ENCODE results near the gene FUT3.

The FUT3 gene

DNA sequence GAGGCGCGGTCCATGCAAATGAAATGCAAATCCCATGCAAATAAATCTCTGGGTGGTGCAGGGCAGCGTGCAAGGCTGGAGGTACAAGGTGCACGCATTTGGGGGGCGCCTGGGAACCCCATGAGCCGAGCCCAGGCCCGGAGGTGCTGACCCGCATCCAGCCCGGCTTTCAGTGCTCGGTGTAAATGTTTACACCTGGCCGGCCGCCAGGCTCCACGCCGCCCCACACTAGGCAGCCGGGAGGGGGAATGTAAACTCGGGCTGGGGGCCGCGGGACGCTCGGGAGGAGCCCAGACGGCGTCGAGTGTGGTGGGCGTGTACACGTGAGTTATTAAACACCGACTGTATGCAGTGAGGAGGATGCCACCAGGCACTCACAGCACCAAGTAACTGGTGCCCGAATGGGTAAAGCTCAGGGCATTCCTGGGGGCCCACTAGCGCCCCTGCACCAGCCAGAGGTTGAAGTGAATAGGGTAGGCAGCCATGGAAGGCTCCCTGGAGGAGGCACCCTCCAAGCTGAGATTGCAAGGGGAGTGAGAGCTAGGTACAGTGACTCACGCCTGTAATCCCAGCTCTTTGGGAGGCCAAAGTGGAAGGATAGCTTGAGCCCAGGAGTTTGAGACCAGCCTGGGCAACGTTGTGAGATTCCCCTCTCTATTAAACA lies 28.9 kb downstream of the FUT3 start:
- no peak for DNase-seq

DNA sequence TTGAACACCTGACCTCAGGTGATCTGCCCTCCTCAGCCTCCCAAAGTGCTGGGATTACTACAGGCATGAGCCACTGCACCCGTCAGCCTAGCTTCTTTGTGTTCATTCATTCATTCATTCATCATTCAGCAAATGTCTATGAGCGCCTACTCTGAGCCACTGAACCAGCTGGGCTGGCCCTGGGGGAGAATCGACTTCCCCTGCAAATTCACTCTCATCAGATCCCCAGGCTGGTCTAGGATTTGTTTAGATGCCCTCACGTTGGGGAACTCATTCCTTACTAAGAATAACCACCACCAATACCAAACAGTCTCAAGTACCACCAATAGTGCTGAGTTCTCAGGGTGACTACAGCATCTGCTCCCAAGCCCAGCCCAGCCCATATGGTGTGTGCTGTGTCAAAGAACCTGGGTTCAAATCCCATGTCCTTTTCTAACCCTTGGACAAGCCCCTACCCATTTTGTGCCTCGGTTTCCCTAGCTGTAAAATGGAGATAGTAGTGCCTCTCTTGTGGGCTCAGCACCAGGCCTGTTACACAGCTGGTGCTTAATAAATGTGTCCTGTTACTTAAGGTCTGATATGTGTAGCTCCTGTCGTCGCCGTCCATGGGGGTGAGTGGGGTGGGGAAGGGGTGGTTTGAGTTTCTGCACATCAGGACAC lies 29.6 kb downstream of the FUT3 start:
- DNase-seq = no peak

DNA sequence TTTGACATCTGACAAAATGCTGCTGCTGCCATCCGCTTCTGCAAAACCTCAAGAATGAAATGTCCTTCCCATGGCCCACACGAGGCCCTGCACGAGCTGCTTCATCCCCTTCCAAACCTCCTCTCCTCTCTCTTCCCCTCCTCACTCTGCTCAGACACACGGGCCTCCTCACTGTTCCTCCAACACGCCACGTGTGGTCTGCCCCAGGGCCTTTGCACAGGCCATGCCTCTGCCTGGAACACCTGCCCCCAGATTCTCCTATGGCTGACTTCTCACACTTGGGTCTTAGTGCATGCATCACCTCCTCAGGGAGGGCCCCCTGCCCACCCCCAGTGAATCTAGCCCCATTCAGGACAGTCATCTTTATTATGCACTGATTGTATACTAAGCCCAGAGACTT lies 30.5 kb downstream of the FUT3 start:
- no peak for DNase-seq

DNA sequence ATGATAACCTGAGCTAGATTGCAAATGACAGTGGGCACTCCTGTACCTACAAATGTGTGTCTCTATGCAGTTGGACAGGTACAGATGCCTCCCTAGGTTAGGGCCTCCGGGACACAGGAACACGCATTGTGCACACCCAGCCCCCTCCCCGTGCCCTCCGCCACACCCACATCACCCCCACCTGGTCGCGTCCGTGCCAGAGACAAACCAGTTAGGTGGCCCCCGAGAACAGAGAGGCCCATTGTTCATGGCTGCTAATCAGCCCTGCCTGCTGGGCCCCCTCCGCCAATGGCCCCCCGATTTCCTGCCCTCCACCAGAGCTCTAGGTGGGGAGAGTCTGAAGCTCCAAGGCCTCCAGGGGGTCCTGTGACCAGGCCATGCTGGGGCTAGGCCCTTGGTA lies 32.7 kb downstream of the FUT3 start:
- DNase-seq = no peak

DNA sequence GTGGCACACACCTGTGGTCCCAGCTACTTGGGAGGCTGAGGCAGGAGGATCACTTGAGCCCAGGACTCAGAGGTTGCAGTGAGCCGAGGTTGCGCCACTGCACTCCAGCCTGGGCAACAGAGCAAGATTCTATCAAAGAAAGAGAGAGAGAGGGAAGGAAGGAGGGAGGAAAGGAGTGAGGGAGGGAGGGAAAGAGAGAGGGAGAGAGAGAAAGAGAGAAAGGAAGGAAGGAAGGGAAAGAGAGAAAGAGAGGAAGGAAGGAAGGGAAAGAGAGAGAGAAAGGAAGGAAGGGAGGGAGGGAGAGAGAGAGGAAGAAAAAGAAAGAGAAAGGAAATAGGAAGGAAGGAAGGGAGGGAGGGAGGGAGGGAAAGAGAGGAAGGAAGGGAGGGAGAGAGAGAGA lies 34.0 kb downstream of the FUT3 start:
- no peak for DNase-seq

DNA sequence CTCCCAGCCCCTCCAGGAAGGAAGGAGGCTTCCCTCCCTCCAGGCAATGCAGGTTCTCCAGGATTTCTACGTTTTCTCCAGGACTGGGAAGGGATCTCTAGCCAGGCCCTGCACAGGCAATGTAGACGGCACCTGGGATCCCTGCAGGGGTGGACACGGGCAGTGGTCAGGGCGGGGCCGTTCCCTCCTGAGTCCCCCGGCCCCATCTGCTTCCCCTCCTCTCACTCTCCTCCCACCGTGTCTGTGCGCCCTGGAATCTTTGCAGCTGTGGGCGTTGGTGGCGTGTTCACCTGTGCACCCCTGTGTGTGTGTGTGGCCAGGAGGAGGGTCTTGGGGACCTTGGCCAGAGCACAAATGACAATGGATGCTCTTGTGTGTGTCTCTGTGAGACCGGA lies 36.4 kb downstream of the FUT3 start:
- DNase-seq = no peak

DNA sequence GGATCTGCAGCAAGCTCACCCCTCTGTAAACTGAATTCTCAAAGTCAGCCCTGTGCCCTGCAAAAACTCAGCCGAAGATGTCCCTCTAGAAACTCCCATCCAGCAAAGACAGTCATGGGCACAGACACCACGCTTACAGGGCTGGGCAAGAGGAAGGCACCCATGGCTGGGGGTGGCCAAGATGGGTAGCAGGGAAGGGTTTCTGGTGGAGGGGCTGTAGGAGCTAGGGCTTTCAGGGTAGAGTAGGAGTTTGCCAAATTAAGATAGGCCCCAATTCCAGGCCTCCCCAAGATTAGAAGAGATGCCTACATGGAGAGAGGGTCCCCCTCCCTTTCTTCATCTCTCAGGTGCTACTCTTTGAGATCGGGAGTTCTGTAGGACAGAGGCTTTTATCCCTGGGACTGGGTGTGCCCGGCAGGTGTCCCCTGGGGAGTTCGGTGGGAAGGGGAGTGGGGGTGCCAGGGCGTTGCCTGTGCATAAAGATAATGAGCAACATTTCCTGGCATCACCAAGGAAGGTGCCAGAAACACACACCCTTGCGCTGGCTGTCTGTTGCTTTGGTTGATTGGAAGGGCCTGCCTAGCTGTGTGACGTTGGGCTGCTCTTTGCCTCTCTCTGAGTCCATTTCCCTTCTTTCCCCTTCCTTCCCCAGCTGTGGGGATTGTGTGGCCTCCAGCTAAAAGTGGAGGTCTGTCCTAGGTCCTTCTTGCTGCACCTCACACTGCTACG lies 37.0 kb downstream of the FUT3 start:
- no peak for DNase-seq

DNA sequence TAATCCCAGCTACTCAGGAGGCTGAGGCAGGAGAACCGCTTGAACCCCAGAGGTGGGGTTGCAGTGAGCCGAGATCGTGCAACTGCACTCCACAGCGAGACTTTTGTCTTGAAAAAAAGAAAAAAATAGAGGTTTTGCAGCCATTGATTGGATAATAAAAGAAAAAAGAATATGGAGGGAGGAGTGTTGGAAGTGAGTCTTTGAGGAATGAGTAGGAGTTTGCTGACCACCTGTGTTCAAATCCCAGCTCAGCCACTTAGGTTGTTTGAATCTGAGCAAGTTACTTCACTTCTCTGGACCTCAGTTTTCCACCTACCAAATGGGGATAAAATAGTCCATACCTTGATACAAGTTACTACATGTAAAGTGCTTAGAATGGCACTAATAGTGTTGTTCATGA lies 40.1 kb downstream of the FUT3 start:
- DNase-seq = no peak

DNA sequence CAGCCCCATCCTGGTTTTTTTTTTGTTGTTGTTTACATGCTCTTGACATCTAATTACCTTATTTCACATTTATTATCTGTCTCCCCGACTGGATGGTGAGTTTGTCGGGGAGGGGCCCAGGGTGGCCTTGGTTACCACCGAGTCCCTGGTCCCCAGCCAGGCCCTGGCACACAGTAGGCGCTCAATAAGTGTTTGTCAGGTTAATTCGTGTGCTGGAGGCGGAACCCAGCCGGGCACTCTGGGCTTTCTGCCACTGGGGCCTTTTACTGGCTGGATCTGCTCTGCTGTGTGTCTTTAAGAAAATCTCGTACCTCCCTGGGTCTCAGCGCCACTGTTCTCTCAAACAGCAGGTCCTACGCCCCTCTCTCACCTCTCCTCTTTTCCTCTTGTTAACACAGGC lies 41.8 kb downstream of the FUT3 start:
- DNase-seq = no peak

DNA sequence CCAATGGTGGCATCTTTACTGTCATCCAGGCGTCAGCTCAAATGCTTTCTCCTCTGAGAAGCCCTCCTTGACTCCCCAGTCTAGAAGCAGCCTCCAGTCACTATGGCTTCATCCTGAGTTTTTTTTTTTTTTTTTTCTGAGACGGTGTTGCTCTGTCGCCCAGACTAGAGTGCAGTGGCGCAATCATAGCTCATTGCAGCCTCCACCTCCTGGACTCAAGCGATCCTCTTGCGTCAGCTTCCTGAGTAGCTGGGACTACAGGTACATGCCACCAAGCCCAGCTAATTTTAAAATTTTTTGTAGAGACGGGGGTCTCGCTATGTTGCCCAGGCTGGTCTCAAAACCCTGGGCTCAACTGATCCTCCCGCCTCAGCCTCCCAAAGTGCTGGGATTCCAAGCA lies 42.2 kb downstream of the FUT3 start:
- no peak for DNase-seq

DNA sequence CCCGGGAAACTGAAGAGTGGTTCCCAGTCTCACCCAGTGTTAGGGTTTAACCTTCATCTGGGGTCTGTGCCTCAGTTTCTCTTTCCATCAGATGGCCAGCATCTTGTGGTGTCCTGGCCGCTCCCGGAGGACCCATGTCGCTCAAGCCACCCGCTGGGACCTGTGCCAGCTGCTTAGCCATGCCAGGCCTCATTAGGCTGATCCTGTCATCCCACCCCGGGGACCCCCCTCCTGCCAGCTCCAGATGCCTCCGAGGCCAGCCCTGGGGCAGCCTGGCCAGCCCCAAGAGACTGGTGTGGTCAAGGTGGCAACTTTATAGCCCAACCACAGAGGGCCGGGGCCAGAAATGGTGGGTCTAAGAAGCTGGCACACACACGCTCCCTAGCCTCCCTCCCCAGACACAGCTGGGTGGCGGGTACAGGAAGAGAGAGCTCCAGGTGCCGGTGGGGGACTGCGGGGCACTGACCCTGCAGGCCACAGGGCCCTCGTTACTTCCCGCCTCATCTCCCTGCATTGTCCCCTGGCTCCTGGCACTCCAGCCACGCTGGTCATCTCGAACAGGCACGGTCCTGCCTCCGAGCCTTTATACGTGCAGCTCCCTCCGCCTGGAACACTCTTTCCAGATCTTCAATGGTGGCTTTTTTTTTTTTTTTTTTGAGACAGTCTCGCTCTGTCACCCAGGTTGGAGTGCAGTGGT lies 43.0 kb downstream of the FUT3 start:
- no peak for DNase-seq

DNA sequence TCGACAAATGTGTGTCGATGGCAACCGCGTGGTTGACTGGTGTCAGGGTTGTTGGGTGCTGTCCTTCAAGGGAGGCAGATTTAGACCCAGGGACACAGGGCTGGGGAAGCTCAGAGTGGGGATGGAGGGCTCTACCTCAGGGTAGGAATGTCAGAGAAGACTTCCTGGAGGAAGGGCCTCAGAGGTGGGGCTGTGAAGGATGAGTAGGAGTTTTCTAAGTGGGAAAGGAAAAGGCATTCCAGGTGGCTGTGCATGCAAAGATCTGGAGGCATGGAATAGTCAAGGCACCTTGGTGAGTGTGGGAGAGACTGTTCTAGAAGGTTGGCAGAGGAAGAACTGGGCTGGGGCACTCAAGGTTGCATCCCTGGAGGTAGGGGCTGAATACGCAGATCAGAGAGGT lies 44.3 kb downstream of the FUT3 start:
- no peak for DNase-seq

DNA sequence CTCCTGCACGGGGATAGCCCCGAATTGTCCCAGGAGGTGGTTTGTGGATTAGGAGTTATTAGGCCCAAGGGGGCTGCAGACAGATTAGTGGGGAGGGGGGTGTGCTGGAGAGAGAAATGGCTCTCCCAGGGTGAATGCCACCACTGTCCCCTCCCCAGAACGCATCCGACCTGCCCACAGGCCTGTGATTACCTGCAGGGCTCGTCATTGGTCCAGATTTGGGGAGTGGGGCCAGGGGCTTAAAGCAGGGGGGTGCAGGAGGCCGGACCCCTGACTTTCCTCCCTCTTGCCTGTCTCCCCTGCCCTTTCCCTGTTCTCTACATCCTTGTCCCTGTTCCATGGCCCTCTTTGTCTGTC lies 45.1 kb downstream of the FUT3 start:
- no peak for DNase-seq

DNA sequence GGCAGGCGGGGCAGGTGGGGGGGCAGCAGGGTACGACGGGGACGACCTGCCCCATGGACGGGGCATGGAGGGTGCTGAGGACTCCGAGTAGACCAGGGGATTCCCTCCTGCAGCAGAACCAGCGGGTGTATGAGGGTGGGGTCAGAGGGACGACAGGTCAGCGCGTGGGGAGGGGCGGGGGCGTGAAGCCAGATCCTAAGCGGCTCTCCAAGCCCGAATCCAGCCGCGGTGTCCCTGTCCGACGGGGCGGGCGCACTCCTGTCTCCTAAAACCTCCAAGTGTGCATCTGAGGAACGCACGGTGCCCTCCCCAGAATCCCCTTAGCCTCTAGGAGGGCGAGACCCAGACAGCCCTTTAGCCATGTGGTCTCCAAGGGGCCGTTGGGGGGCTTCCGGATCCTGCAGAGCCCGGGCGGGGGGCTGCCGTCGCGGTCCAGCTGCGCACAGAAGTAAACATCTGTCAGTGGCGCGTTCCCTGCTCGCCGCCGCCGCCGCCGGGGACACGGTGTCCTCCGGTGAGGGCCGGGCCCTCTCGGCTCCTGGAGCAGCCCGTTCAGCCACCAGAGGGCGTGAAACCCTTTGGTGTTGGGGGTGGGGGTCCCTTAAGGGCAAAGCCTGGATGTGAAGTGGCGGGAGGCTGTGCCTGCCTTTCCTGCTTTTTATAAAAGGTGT lies 45.7 kb downstream of the FUT3 start:
- DNase-seq = peak; percentile 76

DNA sequence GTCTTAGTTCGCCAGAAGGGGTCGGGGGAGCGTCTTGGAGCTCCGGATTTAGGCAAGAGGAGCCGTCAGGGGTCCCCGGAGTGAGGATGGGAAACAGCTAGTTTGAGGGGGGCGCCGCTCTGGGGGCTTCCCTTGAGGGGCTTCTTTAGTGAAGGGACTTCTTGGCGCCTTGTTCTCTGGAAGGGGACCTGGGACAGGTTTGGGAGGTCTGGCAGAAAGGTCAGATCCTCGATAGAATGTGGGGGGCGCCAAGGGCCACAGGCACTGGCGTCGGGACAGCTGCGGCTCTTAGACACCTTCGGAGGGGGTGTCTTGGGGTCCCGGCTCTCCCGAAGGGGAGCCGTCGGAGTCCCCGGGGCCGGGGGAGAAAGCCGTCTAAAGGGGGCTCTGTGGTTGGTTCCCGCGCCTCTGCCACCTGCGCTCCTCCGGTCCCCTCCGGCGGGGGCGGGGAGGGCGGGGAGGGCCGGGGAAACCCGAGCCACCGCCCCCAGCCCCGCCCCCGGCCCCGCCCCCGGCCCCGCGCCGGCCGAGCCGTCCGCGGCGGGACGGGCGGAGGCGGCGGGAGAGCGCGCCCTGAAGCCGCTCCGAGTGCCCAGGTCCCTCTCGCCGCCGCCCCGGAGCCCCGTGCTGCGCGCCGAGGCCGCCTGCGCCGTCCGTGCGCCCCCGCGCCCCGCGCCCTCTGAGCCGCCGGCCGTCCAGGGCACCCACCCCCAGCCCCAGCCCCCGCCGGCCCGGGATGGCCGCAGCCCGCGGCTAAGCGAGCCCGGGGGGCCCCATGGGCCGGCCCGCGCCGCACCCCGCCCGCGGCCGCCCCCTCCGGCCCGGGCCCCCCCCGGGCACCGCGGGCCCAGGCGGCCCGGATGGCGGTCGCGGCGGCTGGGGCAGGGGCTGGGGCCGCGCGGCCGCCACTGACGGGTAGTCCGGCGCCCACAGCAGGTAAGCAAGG lies 46.5 kb downstream of the FUT3 start, which contains the start of gene NRTN:
TSS of gene NRTN (plus strand) at position 552 of the 946 bp plus-strand sequence. CDS start 19,099 bp downstream, outside the sequence.
- peak; percentile 44 for DNase-seq

DNA sequence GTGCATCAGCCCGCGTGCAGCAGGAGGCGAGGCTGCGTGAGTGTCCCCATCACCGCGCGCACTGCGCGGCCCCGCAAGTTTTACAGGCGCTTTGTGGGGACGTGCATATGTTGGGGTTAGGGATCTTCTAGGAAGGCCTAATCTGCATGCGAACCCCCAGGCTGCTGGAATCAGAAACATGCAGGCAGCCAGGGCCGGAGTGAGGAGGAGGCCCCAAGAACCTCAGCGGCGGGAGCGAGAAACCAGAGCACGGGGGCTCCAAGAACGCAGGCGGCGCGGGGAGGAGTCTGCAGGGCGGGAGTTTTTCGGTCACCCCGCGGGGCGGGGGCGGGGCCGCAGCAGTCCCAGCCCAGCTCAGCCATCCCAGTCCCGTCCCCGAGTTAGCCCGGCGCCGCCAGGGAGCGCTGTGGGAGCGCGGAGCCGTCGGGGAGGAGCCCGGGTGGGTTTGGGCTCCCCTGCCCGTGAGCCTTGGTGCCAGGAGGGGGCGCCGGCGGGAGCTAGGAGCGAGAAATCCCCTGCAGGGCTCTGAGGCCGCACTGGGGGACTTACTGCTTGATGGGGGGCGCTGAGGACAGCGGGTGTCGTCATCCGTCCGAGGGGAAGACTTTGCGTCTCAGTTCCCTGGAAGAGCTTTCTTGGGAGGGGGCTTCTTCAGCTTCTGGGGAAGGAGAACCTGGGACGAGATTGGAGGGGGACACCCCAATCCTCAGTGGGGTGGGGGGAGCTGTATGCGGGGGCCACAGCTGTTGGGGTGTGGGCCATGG lies 47.3 kb downstream of the FUT3 start:
- peak; percentile 97 for DNase-seq

DNA sequence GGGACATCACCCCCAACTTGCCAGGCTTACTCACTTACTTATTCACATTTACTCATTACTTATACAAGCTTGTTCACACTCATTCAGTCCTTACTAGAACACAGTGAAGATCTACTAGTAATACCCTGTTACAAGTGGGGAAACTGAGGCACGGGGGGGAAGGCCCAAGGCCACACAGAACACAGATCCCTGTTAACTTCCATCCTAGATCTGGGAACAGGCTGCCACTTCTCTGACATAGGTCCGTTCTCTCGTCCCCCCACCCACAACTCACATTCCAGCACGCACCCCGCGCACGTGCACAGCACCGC lies 47.9 kb downstream of the FUT3 start:
- DNase-seq = no peak

DNA sequence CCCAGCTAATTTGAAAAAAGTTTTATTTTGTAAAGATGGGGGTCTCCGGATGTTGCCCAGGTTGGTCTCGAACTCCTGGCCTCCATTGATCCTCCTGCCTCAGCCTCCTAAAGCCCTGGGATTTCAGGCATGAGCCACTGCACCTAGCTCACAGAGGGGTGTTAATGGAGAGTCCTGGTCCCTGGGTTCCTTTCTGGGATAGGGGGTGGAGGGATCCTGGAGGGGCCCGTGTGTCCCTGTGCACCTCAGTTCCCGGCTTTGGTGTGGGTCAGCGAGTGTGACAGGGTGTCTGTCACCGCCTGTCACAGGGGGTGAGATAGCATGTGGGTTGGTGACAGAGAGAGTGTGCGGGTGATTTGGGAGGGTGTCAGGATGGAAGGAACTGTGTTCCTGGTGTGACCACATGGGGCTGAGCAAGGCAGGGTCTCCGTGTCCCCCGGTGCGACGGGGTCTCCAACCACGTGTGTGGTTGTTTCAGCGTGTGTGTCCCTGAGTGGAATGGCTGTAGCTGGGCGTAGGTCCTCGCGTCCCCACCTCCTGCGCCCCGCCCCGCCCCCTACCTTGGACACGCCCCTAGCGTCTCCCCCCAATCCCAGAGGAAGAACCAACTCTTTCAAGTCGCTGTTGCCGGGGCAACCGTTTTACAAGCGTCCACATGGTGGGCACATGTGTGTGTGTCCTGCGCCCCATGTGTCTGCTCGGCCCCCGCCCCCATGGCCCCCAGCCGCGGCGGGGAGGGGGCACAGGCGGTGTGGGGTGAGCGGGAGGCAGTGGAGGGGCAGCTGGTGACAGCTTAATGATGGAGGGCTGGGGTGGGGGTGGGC lies 49.2 kb downstream of the FUT3 start:
- DNase-seq = no peak

DNA sequence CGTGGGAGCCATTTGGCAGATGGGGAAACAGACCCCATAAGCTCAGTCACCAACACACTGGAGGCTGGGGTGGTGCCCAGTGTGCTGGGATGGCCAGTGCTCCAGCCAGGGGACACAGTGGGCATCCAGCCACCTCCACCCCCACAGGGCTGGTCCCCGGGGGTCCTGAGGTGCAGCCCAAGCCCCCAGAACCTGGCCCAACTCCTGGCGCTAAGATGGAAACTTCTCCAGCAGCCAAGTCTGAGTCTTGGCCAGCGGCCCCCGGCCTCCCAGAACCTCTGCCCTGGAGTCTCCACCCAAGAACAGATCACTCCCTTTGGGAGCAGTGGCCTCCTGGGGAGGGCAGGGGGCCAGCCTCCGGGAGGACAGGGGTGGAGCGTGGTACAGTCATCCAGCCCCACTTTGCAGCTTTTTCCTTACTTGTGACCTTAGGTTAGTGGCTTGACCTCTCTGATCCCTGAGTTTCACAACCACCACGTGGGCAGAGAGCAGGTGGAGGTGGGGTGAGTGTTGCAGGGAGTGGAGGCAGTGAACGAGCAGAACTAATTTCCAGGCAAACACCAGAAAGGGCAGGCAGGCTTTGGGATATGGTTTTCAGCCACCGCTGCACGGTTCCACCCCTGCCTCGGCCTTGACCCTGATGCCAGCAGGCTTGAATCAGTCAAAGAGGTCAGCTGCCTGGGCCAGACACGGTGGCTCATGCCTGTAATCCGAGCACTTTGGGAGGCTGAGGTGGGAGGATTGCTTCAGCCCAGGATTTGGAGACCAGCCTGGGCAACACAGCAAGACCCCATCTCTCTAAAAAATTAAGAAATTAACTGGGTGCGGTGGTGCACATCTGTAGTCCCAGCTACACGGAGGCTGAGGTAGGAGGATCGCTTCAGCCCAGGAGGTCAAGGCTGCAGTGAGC lies 50.6 kb downstream of the FUT3 start:
- DNase-seq = no peak

Measured in activated CD4-positive, alpha-beta T cell treated with anti-CD3 and anti-CD28 coated beads for 48 hours (primary cell).